HuH-7 (cell line): ENCODE results near the gene GLCE.
"Not testable (repeated sequence)": the region's sequence is repeated elsewhere in the genome, so short reads cannot be mapped to it uniquely, and the experiment has no call there.

Experiments used
- DNase-seq: peaks from one replicate; pipeline ENCODE4 v3.0.0; 2011; ENCODE audit warnings: low spot score

The GLCE gene

GRCh38 chr15:69275933-69276560 lies 115.6 kb downstream of the GLCE start:
- no peak for DNase-seq

- DNase-seq: no peak
Observed at GRCh38 chr15:69277316-69277715, 116.9 kb downstream of the GLCE start.

- DNase-seq: no peak
Observed at GRCh38 chr15:69279636-69280035, 119.2 kb downstream of the GLCE start.

GRCh38 chr15:69280783-69281182 lies 120.3 kb downstream of the GLCE start:
- no peak for DNase-seq

GRCh38 chr15:69282104-69282743 lies 121.8 kb downstream of the GLCE start:
- DNase-seq: no peak

GRCh38 chr15:69285834-69286233 lies 125.4 kb downstream of the GLCE start:
- DNase-seq: no peak

GRCh38 chr15:69288011-69288410 lies 127.6 kb downstream of the GLCE start:
- no peak for DNase-seq

- DNase-seq: no peak
Observed at GRCh38 chr15:69288531-69289341, 128.3 kb downstream of the GLCE start.

GRCh38 chr15:69289342-69290146 lies 129.1 kb downstream of the GLCE start:
- DNase-seq: no peak

- no peak for DNase-seq
Observed at GRCh38 chr15:69290346-69291164, 130.1 kb downstream of the GLCE start.

- not testable (repeated sequence) for DNase-seq
Observed at GRCh38 chr15:69291651-69292050, 131.2 kb downstream of the GLCE start.

GRCh38 chr15:69292826-69293420 lies 132.5 kb downstream of the GLCE start:
- DNase-seq: no peak

GRCh38 chr15:69293741-69294615 lies 133.5 kb downstream of the GLCE start:
- no peak for DNase-seq

GRCh38 chr15:69296606-69297005 lies 136.2 kb downstream of the GLCE start:
- no peak for DNase-seq

GRCh38 chr15:69297642-69298353 lies 137.4 kb downstream of the GLCE start:
- no peak for DNase-seq

GRCh38 chr15:69298354-69298696 lies 137.9 kb downstream of the GLCE start:
- DNase-seq: no peak

GRCh38 chr15:69298697-69299441 lies 138.4 kb downstream of the GLCE start, which contains the start of gene PAQR5:
PAQR5 (plus strand) TSS chr15:69298912; CDS start chr15:69360081, 61,169 bp downstream.
- DNase-seq: peak; percentile 90

- DNase-seq: no peak
Observed at GRCh38 chr15:69299451-69299886, 139.0 kb downstream of the GLCE start.
